ENCODE data around the gene CCDC61.

- no peak for TF ChIP-seq CTCF (IDR thresholded peaks at IDR 0.05)
- TF ChIP-seq EZH2 (IDR thresholded peaks at IDR 0.05; ENCODE audit: borderline replicate concordance, insufficient read depth, low read depth, low read length, poor library complexity, severe bottlenecking): no peak
These were observed 72.4 kb downstream of the CCDC61 start for GRCh38 chr19:46067691-46068090.

Measured in B cell (primary cell).